M059J (cell line): ENCODE data around the gene FAM131C. TPM values are rescaled to one million over a fixed set of nuclear protein-coding genes. Genes with fewer than 3 reads are reported as not detected.

ENCODE experiments used
- DNase-seq: peaks from one replicate; pipeline ENCODE4 v3.0.0-alpha.2; 2012; ENCODE audit warnings: low read depth
- total RNA-seq: library from RNA; depleted of rRNA; stranded (reverse); fragments of >200 nt; shearing (Covaris generic); gene quantifications from 2 replicates; pipeline ENCODE4 v1.2.3, GENCODE V29; 2014; rRNA removed

FAM131C gene
- total RNA-seq, 1 experiment from 2014 or later, result 1.7 TPM

DNA sequence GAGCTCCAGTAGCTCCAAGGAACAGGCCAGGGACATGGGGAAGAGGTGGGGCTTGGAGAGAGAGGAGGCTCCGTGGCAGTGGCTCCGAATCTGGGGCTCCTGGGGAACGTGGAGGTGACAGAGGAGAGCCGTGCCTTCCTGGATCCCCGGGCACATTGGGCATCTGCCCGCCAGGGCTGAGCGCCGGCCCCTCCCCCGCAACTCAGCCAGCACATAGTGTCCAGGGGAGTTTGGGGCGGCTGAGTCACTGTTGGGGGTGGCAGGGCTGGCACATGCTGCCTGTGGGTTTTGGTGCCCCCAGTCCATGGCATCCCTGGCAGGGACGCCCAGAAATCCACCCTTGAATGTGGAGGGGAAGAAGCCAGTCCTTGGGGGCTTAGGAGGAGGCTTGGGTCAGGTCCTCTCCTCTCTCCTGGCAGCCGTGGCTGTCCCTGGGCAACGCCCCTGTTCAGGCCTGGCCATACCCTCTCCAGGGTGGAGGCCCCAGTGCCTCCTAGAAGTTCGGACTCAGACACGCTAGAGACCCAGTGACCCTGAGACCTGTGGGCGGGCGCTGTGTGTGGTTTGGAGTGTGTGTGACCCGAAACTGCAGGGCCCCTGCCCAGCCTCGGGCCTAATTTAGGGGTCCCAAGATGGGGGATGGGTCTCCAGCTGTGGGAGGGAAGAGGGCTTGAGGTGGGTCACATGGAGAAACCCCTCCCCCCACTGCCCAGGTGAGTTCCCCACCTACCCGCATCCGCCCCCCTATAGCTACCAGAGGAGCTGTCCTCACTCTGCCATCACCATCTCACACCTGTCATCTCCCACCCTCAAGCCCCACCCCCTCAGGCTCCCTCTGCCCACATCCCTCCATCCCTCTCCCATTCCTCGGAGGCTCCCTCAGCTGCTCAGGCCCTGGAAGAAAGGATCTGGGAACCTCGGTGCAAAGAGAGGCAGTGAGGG lies 57.2 kb downstream of the FAM131C start:
- DNase-seq, result peak; percentile 74

DNA sequence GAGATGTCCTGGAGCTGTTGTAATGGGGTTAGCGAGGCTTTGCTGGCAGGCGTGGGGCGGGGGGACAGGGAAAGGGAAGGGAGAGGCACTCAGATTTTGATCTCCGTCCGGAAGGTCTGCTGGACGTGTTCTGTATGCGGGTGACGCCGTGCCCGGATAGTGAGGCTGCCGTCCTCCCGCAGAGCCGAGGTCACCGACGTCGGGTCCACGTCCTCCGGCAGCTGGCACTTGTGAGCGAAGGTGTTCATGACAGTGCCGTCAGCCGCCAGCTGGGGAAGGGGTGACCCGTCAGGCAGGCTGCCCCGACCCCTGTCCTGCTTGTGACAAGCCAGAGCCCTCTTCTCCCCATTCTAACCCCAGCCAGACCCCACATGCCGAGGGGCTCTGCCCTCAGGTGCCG lies 58.0 kb downstream of the FAM131C start:
- DNase-seq, result no peak

DNA sequence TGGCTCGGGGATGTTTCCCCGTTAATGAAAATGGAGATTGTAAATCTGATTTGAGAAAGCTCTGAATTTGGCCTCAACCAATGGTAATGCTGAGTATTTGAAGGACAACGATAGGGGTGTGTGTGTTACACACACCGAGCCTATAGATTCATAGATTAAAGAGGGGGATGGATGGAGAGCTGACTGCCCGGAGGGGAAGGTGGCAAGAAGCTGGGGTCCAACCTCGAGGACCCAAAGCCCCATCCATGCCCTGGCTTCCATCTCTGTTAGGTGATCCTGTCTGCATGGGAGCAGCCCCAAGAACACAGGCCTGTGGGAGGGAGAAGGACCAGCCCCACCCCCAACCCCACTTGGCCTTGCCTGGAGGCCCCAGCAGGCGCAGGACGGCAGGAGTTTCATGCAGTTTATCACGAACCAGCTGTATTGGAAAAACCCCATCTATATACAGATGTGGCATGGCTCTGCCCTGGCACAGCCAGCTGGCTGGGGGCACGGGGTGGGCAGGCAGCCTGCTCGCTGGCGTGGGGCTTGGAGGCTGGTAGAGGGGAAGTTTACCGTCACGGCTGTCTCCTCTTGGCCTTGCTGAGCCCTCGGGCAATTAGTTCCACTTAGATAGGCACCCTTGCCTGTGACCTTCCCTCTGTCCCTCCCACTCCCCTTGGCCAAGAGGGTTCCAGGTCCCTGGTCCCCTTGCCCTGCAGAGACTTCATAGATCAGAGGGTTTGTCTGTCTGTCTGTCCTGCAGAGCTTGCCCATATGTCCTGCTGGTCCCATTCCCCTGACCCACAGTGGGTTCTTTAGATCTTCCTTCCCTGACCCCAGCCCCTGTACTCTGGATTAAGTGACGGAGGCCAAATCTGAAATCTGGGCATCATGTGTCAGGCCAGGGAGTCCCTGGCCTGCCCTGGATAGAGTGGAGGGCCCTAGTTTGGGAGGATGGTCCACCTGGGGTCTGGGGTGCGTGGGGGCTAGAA lies 58.7 kb downstream of the FAM131C start:
- peak; percentile 42 for DNase-seq

DNA sequence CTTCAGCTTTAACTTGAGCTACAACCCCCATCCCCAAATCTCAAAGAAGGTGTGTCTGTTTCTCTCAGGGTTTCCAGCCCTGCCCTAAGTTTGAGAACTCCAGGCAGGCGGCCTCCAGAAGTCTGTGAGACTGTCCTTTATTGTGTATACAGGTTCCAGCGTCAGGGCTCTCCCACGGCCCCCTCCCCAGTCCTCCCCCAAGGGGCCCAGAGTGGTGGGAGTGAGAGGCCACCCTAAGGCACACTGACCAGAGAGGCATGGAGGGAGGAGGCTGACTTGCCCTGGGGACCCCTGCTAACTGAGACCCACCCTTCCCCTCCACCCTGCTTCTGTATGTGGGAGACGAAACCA lies 59.6 kb downstream of the FAM131C start:
- DNase-seq, result no peak

DNA sequence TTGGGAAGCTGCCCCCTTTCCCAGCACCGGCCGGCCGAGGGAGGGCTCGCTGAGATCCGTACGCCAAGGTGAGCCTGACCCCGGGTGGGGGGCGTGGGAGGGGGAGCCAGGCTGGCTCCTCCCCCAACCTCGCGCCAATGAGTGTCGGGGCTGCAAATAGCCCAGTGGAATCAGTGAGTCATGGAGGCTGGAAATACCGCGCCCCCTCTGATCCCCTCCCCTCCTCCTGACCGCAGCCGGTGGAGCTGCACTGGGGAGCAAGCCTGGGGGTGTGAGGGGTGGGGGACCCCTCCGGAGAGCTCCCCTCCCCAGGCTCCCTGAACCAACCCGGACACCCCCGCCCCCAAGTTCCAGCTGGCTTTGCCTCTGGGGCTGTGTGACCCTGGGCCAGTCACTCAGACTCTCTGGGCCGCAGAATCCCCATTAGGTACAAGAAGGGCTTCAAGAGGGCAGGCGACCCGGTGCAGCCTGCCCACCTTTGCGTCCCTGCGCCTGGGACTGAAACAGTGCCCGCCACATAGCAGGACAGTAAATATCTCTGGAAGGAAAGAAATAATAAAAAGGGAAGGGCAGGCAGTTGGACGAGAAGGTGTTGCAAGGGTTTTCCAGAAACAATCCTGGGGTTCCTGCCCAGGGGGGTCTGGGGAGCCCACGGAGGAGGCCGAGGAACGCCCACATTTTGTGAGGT lies 60.1 kb downstream of the FAM131C start:
- peak; percentile 87 for DNase-seq

DNA sequence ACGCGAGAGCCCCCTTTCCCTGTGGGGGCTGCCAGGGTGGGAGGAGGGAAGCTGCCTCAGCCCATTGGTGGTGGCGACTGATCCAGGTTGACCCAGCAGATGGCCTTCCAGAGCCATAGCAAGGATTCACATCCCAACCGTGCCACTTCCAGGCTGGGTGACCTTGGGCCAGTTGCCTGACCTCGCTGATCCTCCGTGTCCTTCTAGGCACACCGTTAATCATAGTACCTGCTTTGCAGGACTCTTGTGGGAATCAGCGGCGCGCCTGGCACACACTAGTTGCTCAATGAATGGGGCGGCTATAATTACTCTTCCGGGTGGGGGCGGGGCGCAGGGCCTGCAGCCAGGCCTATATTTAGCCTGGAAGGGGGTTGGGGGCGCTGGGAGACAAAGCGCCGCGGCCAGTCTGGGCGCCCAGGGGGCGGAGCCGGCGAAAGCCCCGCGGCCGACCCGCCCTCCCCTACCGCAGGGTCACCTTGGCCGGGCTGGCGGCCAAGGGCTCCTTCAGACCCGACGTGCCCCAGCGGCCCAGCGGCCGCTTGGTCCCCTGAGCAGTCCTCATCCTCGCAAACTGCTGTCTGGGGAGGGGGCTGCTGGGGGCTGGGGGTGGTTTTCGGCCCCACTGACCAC lies 60.7 kb downstream of the FAM131C start:
- DNase-seq, result peak; percentile 93

DNA sequence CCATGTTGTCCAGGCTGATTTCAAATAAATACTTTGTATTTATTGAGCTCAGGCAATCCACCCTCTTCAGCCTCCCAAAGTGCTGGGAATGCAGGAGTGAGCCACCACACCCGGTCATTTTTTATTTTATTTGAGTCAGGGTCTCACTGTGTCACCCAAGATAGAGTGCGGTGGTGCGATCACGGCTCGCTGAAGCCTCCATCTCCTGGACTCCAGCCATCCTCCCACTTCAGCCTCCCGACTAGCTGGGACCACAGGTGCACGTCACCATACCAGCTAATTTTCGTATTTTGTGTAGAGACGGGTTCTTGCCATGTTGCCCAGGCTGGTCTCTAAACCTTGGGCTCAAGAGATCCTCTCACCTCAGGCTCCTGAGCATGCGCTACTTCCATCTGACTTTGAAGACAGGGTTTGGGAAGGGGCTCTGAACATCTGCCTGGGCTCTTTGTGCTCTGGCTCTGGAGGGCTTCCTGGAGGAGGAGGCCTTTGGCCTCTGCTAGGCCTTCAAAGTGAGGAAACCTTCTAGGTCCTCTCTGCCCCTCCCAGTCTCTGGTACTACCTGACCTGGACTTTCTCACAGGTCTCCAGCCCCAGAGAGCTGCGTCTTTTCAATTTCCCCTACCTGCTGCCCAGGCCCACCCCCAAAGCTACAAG lies 61.4 kb downstream of the FAM131C start:
- no peak for DNase-seq

DNA sequence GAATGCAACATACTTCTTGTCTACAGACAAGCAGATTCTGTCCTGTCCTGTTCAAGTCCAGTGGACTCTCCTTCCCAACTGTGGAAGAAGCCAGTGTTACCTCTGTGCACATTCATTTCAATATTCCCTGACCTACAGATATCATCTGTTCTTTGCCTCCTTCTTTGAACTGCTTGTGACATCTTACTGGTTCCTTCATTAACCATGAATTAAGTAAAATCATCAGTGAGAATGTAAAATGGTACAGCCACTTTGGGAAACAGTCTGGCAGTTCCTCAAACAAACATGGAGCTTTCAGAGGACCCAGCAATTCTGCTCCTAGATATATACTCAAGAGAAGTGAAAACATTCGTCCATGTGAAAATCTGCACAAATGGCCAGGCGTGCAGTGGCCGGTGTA lies 62.6 kb downstream of the FAM131C start:
- DNase-seq, result no peak

DNA sequence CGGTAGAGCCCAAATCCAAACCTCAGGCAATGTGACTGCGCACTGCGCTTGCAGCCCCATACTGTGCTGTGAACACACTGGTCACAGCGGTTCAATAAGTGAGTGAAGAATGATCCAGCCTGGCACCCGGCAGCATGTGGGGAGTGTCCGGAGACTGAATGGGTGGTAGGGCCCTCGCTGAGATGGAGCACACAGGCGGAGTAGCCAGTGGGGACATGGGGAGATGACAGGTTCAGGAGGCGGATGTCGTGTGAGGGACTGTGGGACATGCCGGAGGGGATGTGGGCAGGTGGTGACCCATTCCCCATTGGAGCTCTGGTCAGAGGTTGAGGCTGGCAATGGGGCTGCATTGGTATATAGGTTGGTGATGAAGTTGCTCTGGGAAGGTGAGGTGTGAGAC lies 63.8 kb downstream of the FAM131C start:
- DNase-seq, result no peak

DNA sequence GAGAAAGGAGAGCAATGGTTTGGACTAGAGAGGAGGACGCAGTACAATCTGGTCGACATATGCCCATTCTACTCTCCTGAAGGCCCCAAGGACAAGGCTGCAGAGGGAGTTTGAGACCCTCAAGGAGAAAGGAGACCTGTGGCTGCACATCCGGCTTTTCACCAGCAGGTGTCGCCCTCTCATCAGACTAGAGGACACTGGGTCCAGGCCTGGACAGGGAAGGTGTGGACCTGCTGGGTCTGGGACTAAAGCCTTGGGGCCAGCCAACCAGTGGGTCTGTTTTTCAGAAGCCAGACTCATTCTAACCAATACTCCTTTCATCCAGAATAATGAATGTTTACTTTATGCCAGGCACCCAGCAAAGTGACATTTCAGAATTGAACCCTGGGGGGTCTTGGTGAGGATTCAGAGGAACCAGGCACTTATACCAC lies 64.4 kb downstream of the FAM131C start:
- peak; percentile 77 for DNase-seq

Other genes with a start within 250 kb of the FAM131C start
- 15.9 and 28.9 TPM in 2 replicates for gene SPEN, start 225.9 kb downstream of the FAM131C start, total RNA-seq
- gene ZBTB17, start 97.5 kb downstream of the FAM131C start, total RNA-seq, result 26.6 and 37.6 TPM in 2 replicates
- not detected in 2 replicates for gene SRARP, start 69.4 kb downstream of the FAM131C start, total RNA-seq
- gene HSPB7, start 55.6 kb downstream of the FAM131C start, total RNA-seq, result 1.4 and 1.9 TPM in 2 replicates
- 0.42 TPM in 1 of 2 replicates, not detected in the other for gene CLCNKA, start 51.6 kb downstream of the FAM131C start, total RNA-seq
- gene CLCNKB, start 29.9 kb downstream of the FAM131C start, total RNA-seq, result 0.05 and 0.32 TPM in 2 replicates
- 136 and 212 TPM in 2 replicates for gene EPHA2, start 82.4 kb upstream of the FAM131C start, total RNA-seq
- gene ARHGEF19, start 139.0 kb upstream of the FAM131C start, total RNA-seq, result 2.8 and 3.2 TPM in 2 replicates
- 1.6 and 6.5 TPM in 2 replicates for gene CPLANE2, start 163.5 kb upstream of the FAM131C start, total RNA-seq